ENCODE results near the gene STIM2. TPM values are rescaled to one million over a fixed set of nuclear protein-coding genes. Genes with fewer than 3 reads are reported as not detected.

The STIM2 gene
- total and polyA plus RNA-seq, 10 of the 15 experiments (the other 5 are each of a cell fraction or from before 2014, with no cell fraction given): 4.7 to 41.5 (median 16.9) TPM

- RAD21 ChIA-PET (ENCODE audit: unreplicated experiment): no interaction called here
- Histone ChIP-seq H3K27ac (ENCODE audit: control insufficient read depth, insufficient read depth) (no peak overlapping the region), H3K4me3 (no peak overlapping the region), H4K20me1 (ENCODE audit: control insufficient read depth, insufficient read depth) (no peaks in the 10 kb centered on the region), H2AFZ (ENCODE audit: control insufficient read depth, low read depth, low read length) (no peak overlapping the region), H3K27me3 (replicated peaks in 1 of 2; ENCODE audit: control insufficient read depth in 2 of 2, insufficient read depth in 2 of 2, low read length in 1 of 2) (0 out of 4 replicates have a peak, but pooled peaks cover 1 to 3% of the 10 kb centered on the region in 2 experiments), H3K9ac (ENCODE audit: control insufficient read depth, insufficient read depth, low read length) (no peak overlapping the region), H3K4me2 (ENCODE audit: control insufficient read depth, insufficient read depth) (no peak overlapping the region), H3K9me3 (replicated peaks; ENCODE audit: control insufficient read depth, insufficient read depth, low read length) (no peaks in the 10 kb centered on the region; the same call in 1 of the 3 replicates), H3K4me1 (ENCODE audit: control insufficient read depth, insufficient read depth, low read length) (no peaks in the 10 kb centered on the region), H3K36me3 (ENCODE audit: control insufficient read depth in 2 of 2, insufficient read depth in 2 of 2, low read length in 1 of 2) (no peaks in the 10 kb centered on the region), H3K79me2 (ENCODE audit: control insufficient read depth, insufficient read depth, low read length) (no peaks in the 10 kb centered on the region)
- in situ Hi-C loops (cut with MboI) (no loop called here), intact Hi-C loops (cut with micrococcal nuclease; ENCODE audit: unreplicated experiment) (no loop called here)
- ATAC-seq: no peak
- no peak for DNase-seq (ENCODE audit: low read depth, low spot score)
- WGBS (ENCODE audit: insufficient coverage, insufficient replicate concordance, low lambda C conversion rate, missing lambda C conversion rate): 0% methylated on average over 1 of the region's 1 CpG
- CTCF ChIA-PET: interaction anchor here (1.6 kb wide), 1 partner anchor 49 kb away, joined by 5 read pairs; no protein-coding TSS in a partner anchor
- no peak for FAIRE-seq
- BruUV-seq (replicated peaks): no TSS peak
- TF ChIP-seq IKZF2 (IDR thresholded peaks at IDR 0.05) (no peak), FOXM1 (IDR thresholded peaks at IDR 0.05; ENCODE audit: low read depth, low read length) (no peak), TAF1 (IDR thresholded peaks at IDR 0.05; ENCODE audit: borderline replicate concordance, low read depth, low read length) (no peak), HSF1 (IDR thresholded peaks at IDR 0.05; ENCODE audit: low read depth, low read length) (no peak), RUNX3 (IDR thresholded peaks at IDR 0.05; ENCODE audit: low read length) (no peak), WRNIP1 (IDR thresholded peaks at IDR 0.05; ENCODE audit: borderline replicate concordance, low read depth, low read length) (no peak), GABPA (IDR thresholded peaks at IDR 0.05; ENCODE audit: low read depth) (no peak), IRF5 (IDR thresholded peaks at IDR 0.05; ENCODE audit: borderline replicate concordance) (no peak), SIX5 (IDR thresholded peaks at IDR 0.05; ENCODE audit: low read depth, low read length, severe bottlenecking) (no peak), GATAD2B (conservative IDR thresholded peaks at IDR 0.05; ENCODE audit: low read depth) (no peak), SMC3 (IDR thresholded peaks at IDR 0.05; ENCODE audit: borderline replicate concordance, low read length) (no peak), ZSCAN29 (IDR thresholded peaks at IDR 0.05) (no peak), HCFC1 (IDR thresholded peaks at IDR 0.05; ENCODE audit: low read length) (no peak), IRF4 (IDR thresholded peaks at IDR 0.05; ENCODE audit: low read depth, low read length) (no peak), ASH2L (IDR thresholded peaks at IDR 0.05; ENCODE audit: borderline replicate concordance, low read depth) (no peak), CHD2 (IDR thresholded peaks at IDR 0.05; ENCODE audit: borderline replicate concordance, low read depth, low read length) (no peak), PKNOX1 (IDR thresholded peaks at IDR 0.05) (no peak)
- POLR2A ChIA-PET: no interaction called here
- SMC1A ChIA-PET (ENCODE audit: uncharacterized antibody, unreplicated experiment): interaction anchor here (1.6 kb wide), 1 partner anchor 17 kb away, joined by 4 read pairs; no protein-coding TSS in a partner anchor
Measured at GRCh38 chr4:26836539-26836938, 24.1 kb upstream of the STIM2 start.

Data from GM12878 (cell line).